ENCODE measurements around the gene SRBD1. TPM values are rescaled to one million over a fixed set of nuclear protein-coding genes. Genes with fewer than 3 reads are reported as not detected.

Gene SRBD1
- total and polyA plus RNA-seq, 2 experiments from 2014 or later = 10.6 to 13.7 TPM

DNA sequence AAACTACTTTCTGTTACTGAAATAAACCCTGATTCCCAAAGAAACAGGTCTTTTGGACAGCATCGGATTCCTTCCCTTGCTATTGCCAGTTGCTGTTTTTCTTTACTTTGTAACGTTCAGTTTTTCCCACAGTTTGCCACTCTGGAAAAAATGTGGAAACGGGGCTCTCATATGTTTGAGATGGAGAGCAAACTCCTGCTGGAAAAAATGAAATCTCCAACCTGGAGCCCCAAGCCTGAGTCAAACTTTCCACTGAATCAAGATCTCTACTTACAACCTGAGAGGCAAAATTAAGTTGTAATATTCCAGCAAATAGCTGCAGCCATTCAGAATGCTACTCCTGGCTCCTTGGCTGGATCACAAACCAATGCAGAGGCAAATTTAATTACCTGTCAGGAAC, 270.7 kb downstream of the SRBD1 start:
- Histone ChIP-seq H3K27ac (no peak overlapping the region), H3K36me3 (no peaks in the 10 kb centered on the region), H3K27me3 (no peaks in the 10 kb centered on the region)

DNA sequence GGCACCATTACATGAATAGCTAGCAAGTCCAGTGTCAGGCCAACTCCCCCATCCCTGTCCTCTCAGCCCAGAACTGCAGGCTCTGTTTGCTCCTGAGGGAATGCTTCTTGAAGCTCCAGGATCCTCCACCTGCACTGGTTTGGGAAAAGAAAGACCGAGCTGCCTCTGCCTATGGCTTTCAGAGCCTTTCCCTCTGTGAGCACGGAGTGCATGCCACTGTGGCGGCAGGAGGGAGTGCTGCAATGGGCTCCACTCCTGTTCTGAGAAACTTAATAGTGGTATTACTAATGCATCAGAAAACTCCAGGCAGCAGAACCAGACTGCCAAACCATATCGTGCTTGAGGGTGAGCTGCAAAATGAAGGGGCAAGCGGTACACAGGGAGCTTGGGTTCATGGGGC, 271.8 kb downstream of the SRBD1 start:
- H3K36me3 ChIP-seq = no peaks in the 10 kb centered on the region
- H3K4me1 ChIP-seq (ENCODE audit: low read depth) = no peaks in the 10 kb centered on the region
- H3K27ac ChIP-seq = no peak overlapping the region
- TF ChIP-seq, protein P1, sequence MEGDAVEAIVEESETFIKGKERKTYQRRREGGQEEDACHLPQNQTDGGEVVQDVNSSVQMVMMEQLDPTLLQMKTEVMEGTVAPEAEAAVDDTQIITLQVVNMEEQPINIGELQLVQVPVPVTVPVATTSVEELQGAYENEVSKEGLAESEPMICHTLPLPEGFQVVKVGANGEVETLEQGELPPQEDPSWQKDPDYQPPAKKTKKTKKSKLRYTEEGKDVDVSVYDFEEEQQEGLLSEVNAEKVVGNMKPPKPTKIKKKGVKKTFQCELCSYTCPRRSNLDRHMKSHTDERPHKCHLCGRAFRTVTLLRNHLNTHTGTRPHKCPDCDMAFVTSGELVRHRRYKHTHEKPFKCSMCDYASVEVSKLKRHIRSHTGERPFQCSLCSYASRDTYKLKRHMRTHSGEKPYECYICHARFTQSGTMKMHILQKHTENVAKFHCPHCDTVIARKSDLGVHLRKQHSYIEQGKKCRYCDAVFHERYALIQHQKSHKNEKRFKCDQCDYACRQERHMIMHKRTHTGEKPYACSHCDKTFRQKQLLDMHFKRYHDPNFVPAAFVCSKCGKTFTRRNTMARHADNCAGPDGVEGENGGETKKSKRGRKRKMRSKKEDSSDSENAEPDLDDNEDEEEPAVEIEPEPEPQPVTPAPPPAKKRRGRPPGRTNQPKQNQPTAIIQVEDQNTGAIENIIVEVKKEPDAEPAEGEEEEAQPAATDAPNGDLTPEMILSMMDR (IDR thresholded peaks at IDR 0.05; ENCODE audit: low read depth, low read length) = no peak
- no peaks in the 10 kb centered on the region for H3K9me3 ChIP-seq (ENCODE audit: low read depth)
- H3K4me3 ChIP-seq = no peak overlapping the region
- no peak for DNase-seq (ENCODE audit: low read depth in 1 of 2, low spot score in 1 of 2)
- no peaks in the 10 kb centered on the region for H3K27me3 ChIP-seq

More for the DNA sequence above, 270.7 kb downstream of the SRBD1 start:
- TF ChIP-seq, protein P1 (IDR thresholded peaks at IDR 0.05; ENCODE audit: low read depth, low read length) = no peak
- Histone ChIP-seq H3K9me3 (ENCODE audit: low read depth) (no peaks in the 10 kb centered on the region), H3K4me1 (ENCODE audit: low read depth) (no peaks in the 10 kb centered on the region), H3K4me3 (no peak overlapping the region)
- DNase-seq (ENCODE audit: low read depth in 1 of 2, low spot score in 1 of 2) = no peak

Other genes with a start within 250 kb of the SRBD1 start
- 11.3 and 13.2 TPM in 2 replicates for gene PRKCE, start 40.4 kb upstream of the SRBD1 start, total RNA-seq
- gene PRKCE, start 40.4 kb upstream of the SRBD1 start, polyA plus RNA-seq = 19.2 and 26.0 TPM in 2 replicates